ENCODE results near the gene KCNC2.
"Not testable (repeated sequence)": the region's sequence is repeated elsewhere in the genome, so short reads cannot be mapped to it uniquely, and the experiment has no call there.

Gene KCNC2
- total RNA-seq = 0 to 2.4 (median 0) reads per million in 17 experiments

- no peak for DNase-seq
Observed at GRCh38 chr12:75209812-75210138, at the start of gene KCNC2. Gene KCNC2 (minus strand): TSS chr12:75209839.

DNA sequence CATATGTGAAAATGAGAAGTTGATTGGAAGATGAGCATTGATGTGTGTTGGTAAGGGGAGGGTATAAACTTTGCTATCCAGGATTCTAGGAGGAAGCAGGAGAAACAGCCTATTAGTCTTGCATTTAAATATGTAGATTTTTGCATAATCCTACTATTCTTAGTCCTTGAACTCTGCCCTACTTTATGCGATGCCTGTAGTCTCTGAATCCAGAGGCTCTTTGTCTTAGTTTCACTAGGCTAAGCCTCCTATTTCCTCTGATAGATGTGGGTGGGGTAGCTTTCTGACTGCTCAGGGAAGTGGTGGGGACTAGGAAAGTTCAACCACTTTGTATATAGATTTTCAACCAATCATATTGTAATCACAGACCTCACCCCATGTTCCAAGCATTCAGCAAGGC is 49.5 kb upstream of the KCNC2 start:
- DNase-seq = no peak

- DNase-seq = no peak
Observed at GRCh38 chr12:75257510-75257909, 47.9 kb upstream of the KCNC2 start.

- no peak for DNase-seq
Observed at GRCh38 chr12:75245108-75245507, 35.5 kb upstream of the KCNC2 start.

DNA sequence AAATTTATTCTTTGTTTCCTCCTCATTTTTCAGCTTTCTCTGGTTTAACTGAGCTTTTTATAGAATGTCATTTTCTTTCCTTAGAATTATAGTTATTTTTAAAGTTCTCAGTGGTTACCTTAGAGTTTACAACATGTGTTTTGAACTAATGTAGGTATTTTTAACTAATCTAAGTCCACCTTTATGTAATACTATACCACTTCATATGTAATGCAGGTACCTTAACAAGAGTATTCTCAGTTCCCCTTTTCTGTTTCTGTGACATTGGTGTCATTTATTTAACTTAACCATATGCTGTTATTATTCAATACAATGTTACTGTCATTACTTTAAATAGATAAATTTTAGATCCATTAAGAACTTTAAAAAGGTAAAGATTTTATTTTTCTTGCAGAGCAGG is 30.3 kb upstream of the KCNC2 start:
- no peak for DNase-seq

DNA sequence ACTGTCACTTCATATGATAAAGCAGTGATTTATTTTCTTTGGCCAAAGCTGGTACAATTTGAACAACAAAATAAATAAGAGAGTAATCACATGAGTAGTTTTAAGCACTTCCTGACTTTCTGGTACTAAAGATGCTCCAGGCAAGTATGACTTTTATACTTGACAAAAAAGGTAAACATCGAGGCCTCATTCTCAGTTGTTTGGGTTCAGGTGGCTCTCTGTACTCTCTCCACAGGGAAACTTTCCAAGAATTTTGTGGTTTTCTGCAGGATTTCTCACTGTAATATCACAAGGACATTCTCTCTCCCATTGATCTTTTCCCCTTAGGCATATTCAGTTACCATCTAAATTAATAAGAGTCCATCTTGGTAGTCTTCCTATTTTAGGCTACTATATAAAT is 26.6 kb upstream of the KCNC2 start:
- no peak for DNase-seq

- DNase-seq = no peak
Observed at GRCh38 chr12:75227132-75227531, 17.5 kb upstream of the KCNC2 start.

GRCh38 chr12:75212072-75212471 is 2.4 kb upstream of the KCNC2 start:
- DNase-seq = no peak

DNA sequence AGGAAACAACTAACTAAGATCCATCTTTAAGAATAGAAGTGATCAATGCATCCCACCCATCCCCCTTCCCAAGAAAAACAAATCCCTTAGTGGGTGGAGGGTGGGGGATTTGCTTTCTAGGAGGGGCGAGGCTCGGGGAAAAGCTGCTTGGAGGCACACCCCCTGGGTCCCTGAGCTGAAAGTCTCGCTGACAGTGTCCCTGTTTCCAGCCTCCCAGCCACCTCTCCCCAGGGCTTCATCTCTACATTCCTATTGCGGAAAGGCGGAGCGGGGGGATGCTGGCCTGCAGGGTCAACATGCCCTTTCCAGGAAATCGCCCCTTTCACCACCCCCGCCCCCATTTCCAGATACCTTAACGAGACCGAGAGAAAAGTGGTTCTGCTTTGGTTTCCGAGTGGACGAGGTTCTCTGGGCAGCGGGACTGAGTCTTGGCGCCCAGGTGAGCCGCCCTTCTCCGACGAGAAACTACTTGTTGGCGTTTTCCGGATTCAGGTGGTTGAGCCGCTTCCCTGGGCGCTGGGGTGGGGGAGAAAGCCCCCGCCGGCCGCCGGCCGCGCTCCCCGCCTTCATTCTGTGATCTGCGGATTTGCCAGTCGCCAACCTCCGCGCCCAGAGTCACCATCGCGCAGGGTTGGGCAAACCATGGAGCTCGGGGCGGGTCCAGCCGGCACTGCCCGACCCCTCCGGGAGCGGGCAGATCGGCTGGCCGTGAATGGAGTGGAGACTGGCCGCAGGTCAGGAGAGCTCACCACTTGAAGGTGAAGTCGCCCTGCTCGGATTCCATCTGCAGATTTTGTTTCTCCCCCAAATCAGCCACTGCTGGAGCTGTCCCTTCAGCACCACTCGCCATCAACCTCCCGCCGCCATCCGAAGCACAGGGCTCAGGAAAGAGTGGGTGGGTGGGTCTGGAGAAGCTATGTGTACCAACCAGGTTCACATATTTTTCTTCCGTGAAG is 505 bp downstream of the KCNC2 start:
- DNase-seq = peak; percentile 3 to 24 (median 10)

DNA sequence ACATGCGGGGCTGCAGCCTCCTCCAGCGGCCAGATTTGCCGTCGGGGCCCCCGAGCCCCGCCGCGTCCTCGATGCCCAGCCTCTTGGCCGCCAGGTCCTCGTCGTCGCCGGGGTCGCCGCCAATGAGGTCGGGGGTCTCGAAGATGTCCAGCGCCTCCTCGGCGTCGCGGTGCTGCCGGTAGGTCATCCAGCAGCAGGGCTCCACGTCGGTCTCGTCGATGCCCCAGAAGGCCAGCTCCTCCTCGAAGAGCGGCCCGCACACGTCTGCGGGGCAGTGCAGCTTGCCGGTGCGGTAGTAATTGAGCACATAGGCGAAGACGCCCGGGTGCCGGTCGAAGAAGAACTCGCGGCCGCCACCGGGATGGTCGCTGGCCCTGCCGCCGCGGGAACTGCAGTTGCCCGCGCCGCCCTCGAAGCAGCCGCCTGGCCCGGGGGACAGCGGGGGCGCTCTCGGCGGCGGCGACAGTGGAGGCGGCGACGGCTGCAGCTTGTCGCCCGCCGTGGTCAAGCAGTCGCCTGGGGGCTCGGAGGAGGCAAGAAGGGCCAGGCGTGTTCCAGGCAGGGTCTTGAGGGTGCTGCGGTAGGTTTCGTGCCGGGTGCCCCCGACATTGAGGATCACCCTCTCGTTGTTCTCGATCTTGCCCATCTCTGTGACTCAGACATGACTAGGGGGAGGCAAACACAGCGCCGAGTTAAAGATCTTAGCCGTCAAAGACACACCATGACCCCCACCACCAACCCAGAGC is 2.1 kb downstream of the KCNC2 start:
- DNase-seq = peak in 1 of 4 experiments; percentile 2

DNA sequence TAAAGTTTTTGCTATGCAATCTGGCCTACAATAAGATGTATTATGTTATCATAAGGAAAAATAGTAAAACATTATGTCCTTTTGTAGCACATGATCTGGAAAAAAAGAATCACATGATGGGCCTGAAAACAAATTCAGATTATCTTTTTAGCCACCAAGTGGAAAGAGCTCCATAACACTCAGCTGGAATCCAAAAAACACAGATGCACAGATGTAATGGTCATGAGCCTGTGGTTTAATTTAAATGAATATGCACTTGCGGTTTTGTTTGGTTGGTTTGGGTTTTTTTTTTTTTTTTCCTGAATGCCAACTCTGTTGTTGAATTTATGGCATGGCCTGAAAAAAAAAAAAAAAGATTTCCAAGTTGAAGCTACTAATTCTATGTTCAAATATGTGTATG is 4.1 kb downstream of the KCNC2 start:
- DNase-seq = no peak

GRCh38 chr12:75196865-75197264 is 12.8 kb downstream of the KCNC2 start:
- no peak for DNase-seq

DNA sequence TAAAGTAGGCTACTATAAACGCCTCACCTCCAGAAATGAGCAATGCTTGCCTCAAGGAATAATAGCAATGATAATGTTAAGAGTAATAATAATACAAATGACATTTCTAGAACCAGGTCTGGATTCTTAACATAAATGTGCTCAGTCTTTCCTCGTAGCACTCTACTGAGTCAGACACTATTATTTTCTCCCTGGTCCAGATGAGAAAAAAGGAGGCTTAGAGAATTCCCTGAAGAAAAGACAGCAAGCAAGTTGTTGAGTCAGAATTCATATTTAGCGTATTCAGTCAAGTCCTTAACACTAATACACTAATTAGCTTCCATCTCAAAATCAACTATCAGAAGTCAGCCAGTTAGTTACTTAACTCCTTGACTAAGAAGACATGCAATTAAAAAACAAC is 13.2 kb downstream of the KCNC2 start:
- no peak for DNase-seq

DNA sequence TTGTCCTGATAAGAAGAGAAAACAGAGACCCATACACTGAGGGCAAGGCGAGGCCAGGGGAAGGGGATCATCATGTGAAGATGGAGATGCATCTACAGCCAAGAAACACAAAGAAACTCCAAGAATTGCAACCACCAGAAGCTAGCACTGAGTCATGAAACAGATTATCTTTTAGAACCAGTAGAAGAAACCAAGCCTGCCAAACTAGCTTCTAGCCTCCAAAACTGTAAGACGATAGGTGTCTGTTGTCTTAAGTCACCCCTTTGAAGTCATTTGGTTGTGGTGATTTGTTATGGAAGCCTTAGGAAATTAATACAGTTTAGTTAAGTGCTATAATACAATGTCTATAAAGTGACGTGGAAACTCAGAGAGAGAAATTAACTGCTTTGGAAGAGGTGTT is 15.4 kb downstream of the KCNC2 start:
- no peak for DNase-seq

- no peak for DNase-seq
Observed at GRCh38 chr12:75192196-75192595, 17.4 kb downstream of the KCNC2 start.

DNA sequence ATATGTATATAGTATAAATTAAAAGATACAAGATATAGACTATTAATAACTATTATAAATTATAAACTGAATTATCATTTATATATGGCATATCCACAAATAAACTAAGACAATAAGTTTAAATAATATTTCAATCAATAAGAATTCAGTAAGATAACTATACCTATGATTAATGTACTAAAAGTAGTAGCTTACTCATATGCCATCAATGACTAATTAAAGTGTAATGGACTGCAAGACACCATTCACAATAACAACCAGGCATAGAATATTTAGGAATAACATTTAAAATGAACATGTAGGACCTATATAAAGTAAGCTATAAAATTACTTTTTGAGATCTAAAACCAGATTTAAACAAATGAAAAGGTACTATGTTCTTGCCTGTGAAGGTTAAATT is 18.8 kb downstream of the KCNC2 start:
- DNase-seq = no peak

GRCh38 chr12:75185881-75186280 is 23.8 kb downstream of the KCNC2 start:
- DNase-seq = not testable (repeated sequence)

DNA sequence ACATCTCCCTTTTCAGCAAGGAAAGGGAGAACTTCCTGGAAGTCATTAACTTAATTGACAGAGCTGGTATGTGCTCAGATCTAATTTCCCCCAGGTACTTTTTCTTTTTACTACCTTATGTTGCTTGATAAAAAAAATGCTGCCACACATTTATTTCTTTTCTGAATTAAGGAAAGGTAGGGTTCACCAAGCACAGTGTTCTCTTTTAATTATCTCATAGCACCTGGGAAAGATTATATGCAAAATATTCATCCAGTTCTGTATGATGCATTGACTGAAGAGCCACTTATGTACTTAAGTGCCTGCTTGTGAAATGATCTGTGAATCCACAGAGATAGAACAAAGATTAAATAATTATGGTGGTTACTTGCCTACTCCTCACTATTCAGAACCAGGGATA is 25.1 kb downstream of the KCNC2 start:
- DNase-seq = no peak

- no peak for DNase-seq
Observed at GRCh38 chr12:75183967-75184366, 25.7 kb downstream of the KCNC2 start.

GRCh38 chr12:75177997-75178396 is 31.6 kb downstream of the KCNC2 start:
- peak in 3 of 4 experiments; percentile 4 to 54 (median 53) for DNase-seq

DNA sequence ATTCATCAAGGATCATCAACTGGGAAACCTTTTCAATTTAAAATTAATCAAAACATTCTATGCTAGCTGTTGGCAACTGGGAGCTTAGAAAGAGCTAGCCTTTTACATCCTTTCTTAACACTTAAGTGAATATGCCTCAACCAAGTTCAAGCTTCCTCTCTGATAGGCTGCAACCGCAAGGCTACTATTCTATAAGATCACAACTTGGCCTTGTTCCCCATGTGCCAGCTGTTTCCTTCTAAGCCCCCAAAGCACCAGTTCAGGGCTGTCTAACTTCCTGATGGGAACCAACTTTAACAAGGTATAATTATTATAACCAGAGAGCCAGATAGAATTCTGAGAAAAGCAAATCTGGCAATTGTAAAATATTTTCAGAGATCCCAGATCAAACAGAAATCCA is 37.0 kb downstream of the KCNC2 start:
- DNase-seq = peak in 1 of 4 experiments; percentile 6

DNA sequence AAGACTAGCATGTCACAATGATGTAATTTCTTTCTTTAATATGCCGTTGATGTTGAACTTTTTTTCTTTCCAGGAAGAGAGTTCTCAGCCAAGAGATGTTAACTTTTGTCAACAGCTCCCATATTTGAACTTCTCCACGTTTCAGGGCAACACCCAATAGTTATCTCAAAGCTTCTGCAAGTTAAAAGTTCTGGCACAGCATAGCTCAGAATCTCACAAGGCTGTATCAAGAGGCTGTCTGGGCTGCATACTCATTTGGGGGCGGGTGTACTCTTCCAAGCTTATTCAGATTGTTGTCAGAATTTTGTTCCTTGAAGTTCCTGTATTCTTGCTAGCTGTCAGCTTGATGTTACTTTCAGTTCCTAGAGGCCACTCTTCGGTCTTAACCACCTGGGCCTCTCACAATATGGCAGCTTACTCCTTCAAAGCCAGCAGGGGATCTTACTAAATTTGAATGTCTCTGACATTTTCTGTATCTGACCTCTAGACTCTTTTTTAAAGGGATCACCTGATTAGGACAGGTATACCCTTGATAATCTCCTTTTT is 38.9 kb downstream of the KCNC2 start:
- DNase-seq = peak in 2 of 4 experiments; percentile 7 to 12

- DNase-seq = no peak
Observed at GRCh38 chr12:75162845-75163244, 46.8 kb downstream of the KCNC2 start.

DNA sequence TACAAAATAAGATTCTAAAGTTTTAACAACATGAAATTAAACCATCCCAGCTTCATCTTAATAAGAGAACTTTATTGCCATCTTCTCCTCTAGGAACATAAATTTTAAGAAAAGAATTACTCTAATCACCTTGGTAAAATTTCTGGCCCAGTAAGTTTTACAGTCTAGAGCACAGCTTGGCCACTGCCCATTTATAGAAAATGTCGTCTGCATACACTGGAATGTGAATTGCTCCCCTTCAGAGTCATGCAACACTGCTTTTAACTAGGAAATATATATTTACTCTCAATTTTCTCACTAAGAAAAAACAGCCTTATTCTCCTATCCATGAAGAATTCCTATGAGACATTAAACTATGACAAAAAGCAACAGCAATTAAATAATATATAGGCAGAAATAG is 48.2 kb downstream of the KCNC2 start:
- no peak for DNase-seq
